Stimulated activated CD8-positive, alpha-beta memory T cell treated with anti-CD3 and anti-CD28 coated beads, Interleukin-7, amount 100 ng/mL, for 1 hour (primary cell): Measurements from ENCODE around the gene ANAPC2.

Experiments used
- DNase-seq, 2 donors: peaks; one replicate each; pipeline ENCODE4 v3.0.0-alpha.2; 2020; ENCODE audit warnings: low read depth in 2 of 2

The ANAPC2 gene

GRCh38 chr9:137227853-137228505 is 39.6 kb upstream of the ANAPC2 start:
- no peak for DNase-seq

DNA sequence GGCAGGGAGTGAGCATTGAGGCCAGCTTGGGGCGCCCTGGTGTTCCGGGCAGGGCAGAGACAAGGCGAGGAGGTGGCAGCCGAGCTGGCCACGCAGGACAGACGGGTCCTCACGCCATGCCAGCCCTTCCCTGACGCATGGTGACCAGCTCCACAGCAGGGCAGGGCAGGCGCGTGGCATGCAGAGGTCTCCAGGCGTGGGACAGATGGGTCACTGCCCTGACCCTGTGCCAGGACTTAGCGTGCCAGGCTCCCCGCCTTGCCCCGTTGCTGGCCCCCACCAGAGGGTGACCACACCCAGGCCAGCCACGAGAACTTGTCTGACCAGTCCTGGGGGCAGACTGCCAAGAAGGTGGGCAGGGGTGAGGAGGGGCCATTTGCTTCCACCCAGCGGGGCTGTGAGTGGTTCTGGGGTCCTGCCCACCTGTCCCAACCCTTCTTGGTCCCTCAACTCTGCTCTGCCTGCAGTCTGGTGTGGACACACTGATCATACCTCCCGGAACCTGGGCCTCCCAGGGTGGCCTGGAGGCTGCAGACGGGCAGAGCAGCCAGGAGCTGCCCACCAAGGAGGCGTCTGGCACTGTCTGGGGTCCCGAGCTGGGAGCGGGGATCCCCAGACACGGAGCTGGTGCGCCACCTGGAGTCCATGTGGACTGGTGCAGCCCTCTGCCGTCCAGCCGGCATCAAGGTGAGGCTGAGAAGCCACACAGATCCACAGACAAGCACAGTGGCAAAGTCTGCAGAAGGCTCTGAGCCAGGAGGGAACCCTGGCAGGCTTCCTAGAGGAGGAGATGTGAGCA is 38.9 kb upstream of the ANAPC2 start, which contains the start of gene RNF224:
Gene RNF224 (plus strand): TSS at position 449 of the 799 bp plus-strand sequence. CDS start 834 bp downstream, outside the sequence.
- DNase-seq, result peak; percentile 73 to 74

GRCh38 chr9:137226338-137227053 is 38.1 kb upstream of the ANAPC2 start:
- DNase-seq, result no peak

- no peak for DNase-seq
These were observed 37.5 kb upstream of the ANAPC2 start for GRCh38 chr9:137225699-137226331.

- DNase-seq, result no peak
These were observed 36.7 kb upstream of the ANAPC2 start, which contains the start of gene CYSRT1 for GRCh38 chr9:137224830-137225694. CYSRT1 (plus strand) TSS chr9:137225174; CDS start chr9:137225622, 448 bp downstream.

GRCh38 chr9:137223078-137223970 is 35.0 kb upstream of the ANAPC2 start:
- peak; percentile 92 to 96 for DNase-seq

DNA sequence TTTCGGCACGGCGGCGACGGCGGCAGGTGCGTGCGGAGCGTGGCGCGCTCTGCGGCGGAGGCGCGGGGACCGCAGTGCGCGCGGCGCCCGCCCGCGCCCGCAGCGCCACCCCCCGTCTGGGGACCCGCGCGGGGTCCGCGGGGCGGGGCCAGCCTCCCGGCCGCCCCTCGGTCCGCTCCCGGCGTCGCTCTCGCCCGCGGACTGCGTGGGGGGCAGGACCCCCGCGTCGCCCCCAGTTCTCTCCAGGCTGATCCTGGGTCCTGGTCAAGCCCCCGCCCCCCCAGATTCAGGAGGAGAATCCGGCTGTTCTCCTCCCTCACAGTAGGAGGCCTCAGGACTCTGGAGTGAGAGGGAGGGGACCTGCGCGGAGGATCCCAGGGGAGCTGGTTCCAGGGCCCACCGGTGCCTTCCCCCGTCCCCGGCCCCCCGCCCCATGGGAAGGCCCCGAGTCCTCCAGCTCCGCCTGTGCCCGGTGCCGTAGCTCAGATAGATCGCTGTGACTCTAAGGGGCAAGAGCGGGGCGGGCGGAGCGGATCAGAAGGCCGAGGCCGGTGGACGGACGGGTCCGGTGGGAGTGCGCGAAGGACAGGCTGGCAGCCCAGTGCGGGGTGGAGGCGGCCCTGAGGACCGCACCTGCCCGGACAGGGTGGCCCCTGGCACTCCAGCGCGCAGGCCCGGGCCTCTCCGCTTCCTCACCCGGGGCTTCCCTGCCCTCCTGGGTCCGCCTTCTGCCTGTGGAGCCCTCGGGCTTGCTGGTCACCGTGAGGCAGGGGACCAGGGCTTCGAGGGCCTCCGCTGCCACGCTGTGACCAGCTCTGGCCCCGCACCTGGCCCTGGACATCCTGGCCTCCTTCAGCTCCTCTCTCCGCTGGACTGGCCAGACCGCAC is 34.1 kb upstream of the ANAPC2 start, which contains the start of gene RNF208:
Gene RNF208 (minus strand): TSS at position 51 of the 888 bp plus-strand sequence. CDS start 1,028 bp downstream, outside the sequence.
- DNase-seq, result no peak

GRCh38 chr9:137221506-137222111 is 33.2 kb upstream of the ANAPC2 start:
- DNase-seq, result no peak

GRCh38 chr9:137221095-137221505 is 32.7 kb upstream of the ANAPC2 start:
- DNase-seq, result no peak

DNA sequence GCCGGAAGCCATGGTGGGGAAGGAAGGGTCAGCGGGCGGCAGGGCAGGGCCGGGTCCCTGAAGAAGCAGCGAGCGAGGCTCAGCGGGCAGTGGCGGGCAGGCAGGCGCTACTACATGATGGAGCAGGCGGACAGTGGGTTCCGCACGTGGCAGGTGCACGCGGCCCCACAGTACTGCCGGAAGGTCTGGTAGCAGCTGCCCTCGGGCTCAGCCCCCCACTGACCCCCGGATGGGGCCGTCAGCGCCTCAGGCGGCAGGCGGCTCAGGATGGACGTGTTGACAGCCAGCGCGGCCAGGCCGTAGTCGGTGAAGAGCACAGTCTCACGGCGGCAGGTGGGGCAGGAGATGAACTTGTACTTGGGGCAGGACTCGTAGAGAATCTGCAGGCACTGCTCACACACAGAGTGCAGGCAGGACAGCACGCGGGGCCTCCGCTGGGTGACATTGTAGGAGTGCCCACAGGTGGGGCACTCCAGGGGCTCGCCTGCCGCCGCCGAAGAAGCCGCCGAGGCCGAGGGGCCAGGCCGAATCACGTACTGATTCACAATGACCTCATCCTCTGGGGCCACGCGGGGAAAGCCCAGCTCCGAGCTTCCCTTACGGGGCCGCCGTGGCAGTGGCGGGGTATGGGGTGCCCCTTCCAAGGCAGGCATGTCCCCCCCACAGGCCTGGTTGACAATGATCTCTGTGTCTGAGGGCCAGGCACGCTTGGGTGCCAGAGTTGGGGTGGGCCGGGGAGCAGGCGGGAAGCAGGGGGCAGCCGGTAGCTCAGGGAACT is 32.1 kb upstream of the ANAPC2 start:
- no peak for DNase-seq

DNA sequence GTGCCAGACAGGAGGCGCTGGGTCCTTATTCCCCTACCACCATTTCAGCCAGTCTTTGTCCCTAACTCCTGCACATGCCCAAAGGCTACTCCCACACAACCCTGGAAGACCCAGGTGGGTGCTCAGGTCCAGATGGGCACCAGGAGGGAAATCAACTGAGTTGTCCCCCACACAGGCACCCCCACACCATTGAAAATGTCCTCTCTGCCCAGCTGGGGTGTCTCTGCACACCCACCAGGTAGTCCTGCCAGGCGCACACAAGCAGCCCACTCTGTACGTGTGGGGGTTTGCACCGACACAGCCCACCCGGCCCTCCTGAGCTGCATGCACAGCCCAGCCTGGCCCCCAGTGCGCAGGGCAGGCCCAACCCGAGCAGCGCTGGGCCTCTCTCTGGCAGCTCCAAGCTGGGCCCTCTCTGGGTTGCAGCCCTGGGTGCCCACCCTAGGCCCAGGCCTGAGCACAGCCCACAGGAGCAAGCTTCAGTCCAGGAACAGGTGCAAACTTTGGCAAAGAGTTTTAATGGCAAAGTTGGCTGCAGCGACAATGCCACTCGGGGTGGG is 31.5 kb upstream of the ANAPC2 start:
- DNase-seq, result no peak

- no peak for DNase-seq
These were observed 30.5 kb upstream of the ANAPC2 start for GRCh38 chr9:137218754-137219271.

DNA sequence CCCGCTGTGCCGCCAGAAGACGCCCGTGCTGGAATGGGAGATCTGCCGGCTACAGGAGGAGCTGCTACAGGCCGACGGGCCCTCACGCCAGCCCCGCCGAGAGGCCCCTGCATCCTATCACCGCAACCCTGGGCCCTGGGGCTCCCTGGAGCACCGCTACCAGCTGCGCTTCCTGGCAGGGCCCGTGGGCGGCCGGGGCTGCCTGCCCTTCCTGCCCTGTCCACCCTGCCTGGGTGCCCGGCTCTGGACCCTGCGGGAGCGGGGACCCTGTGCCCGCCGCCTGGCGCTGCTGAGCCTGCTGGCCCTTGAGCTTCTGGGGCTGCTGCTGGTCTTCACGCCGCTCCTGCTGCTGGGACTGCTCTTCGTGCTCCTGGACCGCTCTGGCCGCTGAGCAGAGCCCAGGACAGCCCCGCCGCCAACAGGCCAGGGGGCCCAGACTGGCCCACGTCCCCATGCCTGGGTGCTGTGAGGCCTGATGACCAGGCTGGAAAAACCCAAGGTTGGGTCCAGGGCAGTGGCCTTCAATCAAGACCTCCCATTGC is 29.9 kb upstream of the ANAPC2 start:
- DNase-seq, result no peak

GRCh38 chr9:137217276-137218211 is 29.2 kb upstream of the ANAPC2 start:
- no peak for DNase-seq

DNA sequence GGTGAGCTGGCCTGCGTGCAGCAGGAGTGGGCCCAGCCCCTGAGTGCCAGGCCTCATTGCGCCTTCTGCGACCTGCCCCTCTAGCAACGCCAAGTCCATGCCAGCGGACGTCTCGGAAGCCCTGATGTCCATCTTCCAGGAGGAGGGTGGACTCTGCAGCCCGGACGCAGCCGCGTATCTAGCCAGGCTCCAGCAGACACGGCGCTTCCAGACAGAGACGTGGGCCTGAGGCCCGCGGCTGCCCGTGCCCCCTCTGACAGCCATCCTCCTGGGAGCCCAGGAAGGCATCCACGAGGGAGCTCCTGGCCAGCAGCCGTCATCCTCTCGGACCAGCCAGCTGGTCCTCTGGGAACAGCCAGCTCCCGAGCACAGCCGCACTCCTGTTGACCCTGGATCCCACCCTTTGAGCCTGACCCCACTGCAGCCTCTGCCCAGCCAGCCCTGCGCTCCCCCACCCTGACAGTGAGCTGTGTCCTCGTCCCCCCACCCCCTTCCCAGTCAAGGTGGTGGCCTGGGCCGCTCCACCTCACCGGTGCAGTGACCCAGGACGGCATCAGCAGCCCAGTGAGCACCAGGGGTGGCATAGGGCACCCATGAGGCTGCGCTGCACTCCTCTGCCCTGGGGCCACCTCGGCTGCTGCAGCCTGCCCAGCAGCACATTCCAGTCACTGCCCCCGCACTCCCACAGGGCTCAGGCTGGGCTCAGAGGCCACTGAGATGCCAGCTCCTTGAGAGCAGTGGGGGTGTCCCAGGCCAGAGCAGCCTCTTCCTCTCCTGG is 28.0 kb upstream of the ANAPC2 start:
- no peak for DNase-seq
